ENCODE data around the gene PLCB1. TPM values are rescaled to one million over a fixed set of nuclear protein-coding genes. Genes with fewer than 3 reads are reported as not detected.

The PLCB1 gene
- total RNA-seq, 4 donors from 2014 or later, result 13.5 to 110 (median 30.4) TPM

- peak overlapping the region; percentile 54 to 66 for H3K27ac ChIP-seq
Observed at GRCh38 chr20:8782804-8783203, 650.7 kb downstream of the PLCB1 start.

GRCh38 chr20:8783734-8784133, 651.7 kb downstream of the PLCB1 start:
- Histone ChIP-seq H3K4me3 (no peak overlapping the region), H3K27ac (peak overlapping the region in 1 of 2 donors; percentile 66), H3K36me3 (no peaks in the 10 kb centered on the region), H3K9me3 (no peaks in the 10 kb centered on the region), H3K4me1 (no peaks in the 10 kb centered on the region), H3K27me3 (no peaks in the 10 kb centered on the region)
- intact Hi-C loops (cut with DNase I; ENCODE audit: low total_unique reads), result no loop called here
- TF ChIP-seq POLR2A (IDR thresholded peaks at IDR 0.05) (no peak), CTCF (IDR thresholded peaks at IDR 0.05) (no peak)
- no peak for DNase-seq

More at GRCh38 chr20:8782804-8783203, 650.7 kb downstream of the PLCB1 start:
- no peak for DNase-seq
- Histone ChIP-seq H3K36me3 (no peaks in the 10 kb centered on the region), H3K9me3 (no peaks in the 10 kb centered on the region), H3K27me3 (no peaks in the 10 kb centered on the region), H3K4me3 (no peak overlapping the region), H3K4me1 (no peaks in the 10 kb centered on the region)
- TF ChIP-seq POLR2A (IDR thresholded peaks at IDR 0.05), result no peak
- no peak for TF ChIP-seq CTCF (IDR thresholded peaks at IDR 0.05)
- intact Hi-C loops (cut with DNase I; ENCODE audit: low total_unique reads), result no loop called here

- no peaks in the 10 kb centered on the region for H3K4me1 ChIP-seq
- H3K9me3 ChIP-seq, result no peaks in the 10 kb centered on the region
- no peaks in the 10 kb centered on the region for H3K36me3 ChIP-seq
- H3K27me3 ChIP-seq, result no peaks in the 10 kb centered on the region
- no peak for DNase-seq
- no peak overlapping the region for H3K27ac ChIP-seq
- TF ChIP-seq CTCF (IDR thresholded peaks at IDR 0.05), result no peak
- no peak for TF ChIP-seq POLR2A (IDR thresholded peaks at IDR 0.05)
- H3K4me3 ChIP-seq, result no peak overlapping the region
- intact Hi-C loops (cut with DNase I; ENCODE audit: low total_unique reads), result no loop called here
Observed at GRCh38 chr20:8786383-8786782, 654.3 kb downstream of the PLCB1 start.

GRCh38 chr20:8787090-8787489, 655.0 kb downstream of the PLCB1 start:
- no peak for DNase-seq
- no peaks in the 10 kb centered on the region for H3K27me3 ChIP-seq
- H3K9me3 ChIP-seq, result no peaks in the 10 kb centered on the region
- H3K4me3 ChIP-seq, result no peak overlapping the region
- TF ChIP-seq POLR2A (IDR thresholded peaks at IDR 0.05) (no peak), CTCF (IDR thresholded peaks at IDR 0.05) (no peak)
- no peak overlapping the region for H3K27ac ChIP-seq
- intact Hi-C loops (cut with DNase I; ENCODE audit: low total_unique reads), result no loop called here
- H3K36me3 ChIP-seq, result no peaks in the 10 kb centered on the region
- no peaks in the 10 kb centered on the region for H3K4me1 ChIP-seq

GRCh38 chr20:8788275-8788674, 656.2 kb downstream of the PLCB1 start:
- DNase-seq, result no peak
- H3K4me3 ChIP-seq, result no peak overlapping the region
- no peak overlapping the region for H3K27ac ChIP-seq
- intact Hi-C loops (cut with DNase I; ENCODE audit: low total_unique reads), result no loop called here
- TF ChIP-seq POLR2A (IDR thresholded peaks at IDR 0.05), result no peak
- TF ChIP-seq CTCF (IDR thresholded peaks at IDR 0.05), result no peak
- no peaks in the 10 kb centered on the region for H3K9me3 ChIP-seq
- H3K36me3 ChIP-seq, result no peaks in the 10 kb centered on the region
- no peaks in the 10 kb centered on the region for H3K27me3 ChIP-seq
- H3K4me1 ChIP-seq, result no peaks in the 10 kb centered on the region

All from uterus (tissue), 4 donors.